Panc1 (cell line): ENCODE measurements around the gene TMEM8B. TPM values are rescaled to one million over a fixed set of nuclear protein-coding genes. Genes with fewer than 3 reads are reported as not detected.
"Not testable (repeated sequence)": the region's sequence is repeated elsewhere in the genome, so short reads cannot be mapped to it uniquely, and the experiment has no call there.

Source experiments
- ATAC-seq: fragments of 200-7000 bp; cut with Tn5 transposase; 2 replicates; pipeline ENCODE4 v1.9.1; 2020; ENCODE audit warnings: mild to moderate bottlenecking, moderate library complexity
- BruUV-seq: library from RNA; stranded (reverse); fragments of 400-500 nt; replicated peaks from 2 replicates; lab custom pipeline; 2021; lab: Mats Ljungman, UMichigan
- CTCF ChIA-PET: fragments of 300-600 bp; sonication (Branson Sonifier 250); formaldehyde crosslinking; loops from one replicate; lab custom pipeline; 2022; ENCODE audit warnings: antibody characterized with exemption; lab: Charles Lee
- POLR2A ChIA-PET: fragments of 300-600 bp; sonication (Branson Sonifier 250); formaldehyde crosslinking; loops from one replicate; lab custom pipeline; 2022; ENCODE audit warnings: antibody characterized with exemption; lab: Charles Lee
- DNase-seq: peaks from one replicate; pipeline ENCODE4 v3.0.0-alpha.2; 2010; ENCODE audit warnings: low read depth, low spot score
- H3K27ac ChIP-seq: 2 replicates; pipeline ENCODE4 v1.5.1; 2011; ENCODE audit warnings: mild to moderate bottlenecking, low read length, inconsistent platforms
- H3K27me3 ChIP-seq: fragments of 200-500 bp; sonication (Bioruptor generic); 2 replicates; pipeline ENCODE4 v1.6.0; 2014; ENCODE audit warnings: low read length, inconsistent platforms; ENCODE audit not compliant: control insufficient read depth, insufficient read depth
- H3K36me3 ChIP-seq: fragments of 200-500 bp; sonication (Bioruptor generic); 2 replicates; pipeline ENCODE4 v1.5.1; 2014; ENCODE audit warnings: inconsistent platforms, mild to moderate bottlenecking, low read length, moderate library complexity; ENCODE audit not compliant: control insufficient read depth, insufficient read depth
- H3K4me1 ChIP-seq: 2 replicates; pipeline ENCODE4 v1.5.1; 2011; ENCODE audit warnings: inconsistent platforms, mild to moderate bottlenecking, low read length, moderate library complexity; ENCODE audit not compliant: control insufficient read depth, insufficient read depth
- H3K4me3 ChIP-seq, 2 experiments: 2 replicates each; pipeline ENCODE4 v1.5.1; 2011 to 2012; ENCODE audit warnings: low read depth in 2 of 2, low read length in 2 of 2, mild to moderate bottlenecking in 2 of 2, inconsistent platforms in 1 of 2, moderate library complexity in 1 of 2
- H3K9me3 ChIP-seq: fragments of 200-500 bp; sonication (Bioruptor generic); 2 replicates; pipeline ENCODE4 v1.5.1; 2014; ENCODE audit warnings: low read depth, mild to moderate bottlenecking, inconsistent platforms, low read length, moderate library complexity; ENCODE audit not compliant: control insufficient read depth, insufficient read depth
- CTCF ChIP-seq: fragments of 450-650 bp; IDR thresholded peaks from 2 replicates; pipeline ENCODE4 v1.5.1; 2017; ENCODE audit warnings: mild to moderate bottlenecking
- POLR2AphosphoS5 ChIP-seq: IDR thresholded peaks from 2 replicates; pipeline ENCODE4 v1.6.1; 2012; ENCODE audit warnings: mild to moderate bottlenecking, low read depth, low read length, moderate library complexity
- REST ChIP-seq, 2 experiments: IDR thresholded peaks; 2 replicates each; pipeline ENCODE4 v1.6.1; 2011 to 2012; ENCODE audit warnings: low read depth in 2 of 2, control low read depth in 1 of 2, low read length in 1 of 2, mild to moderate bottlenecking in 1 of 2, moderate library complexity in 1 of 2; ENCODE audit not compliant: insufficient read depth in 1 of 2
- SIN3A ChIP-seq: IDR thresholded peaks from 2 replicates; pipeline ENCODE4 v1.6.1; 2012; ENCODE audit warnings: low read depth, mild to moderate bottlenecking, low read length, moderate library complexity, borderline replicate concordance; ENCODE audit not compliant: insufficient read depth
- TCF7L2 ChIP-seq: IDR thresholded peaks from 2 replicates; pipeline ENCODE4 v1.6.1; 2011; ENCODE audit warnings: mild to moderate bottlenecking, low read depth, low read length, inconsistent platforms
- in situ Hi-C: cut with HindIII; loops from 2 replicates; pipeline ENCODE4 v1.10.0; 2016; ENCODE audit warnings: low sequenced_read_pairs, low pct_unique_long_range_greater_than_20kb
- intact Hi-C: fragments of 100-400 bp; cut with micrococcal nuclease; formaldehyde crosslinking; loops from one replicate; pipeline ENCODE4 v1.10.0; 2022; ENCODE audit not compliant: unreplicated experiment
- total RNA-seq: library from RNA; stranded (reverse); gene quantifications from one replicate; pipeline ENCODE4 v1.2.1, GENCODE V29; 2021; ENCODE audit not compliant: unreplicated experiment

The TMEM8B gene
- total RNA-seq, 1 experiment from 2014 or later, result 7.9 TPM

- peaks cover 33% of the 10 kb centered on the region for H3K4me1 ChIP-seq
- ATAC-seq (no peak), DNase-seq (no peak)
- TF ChIP-seq REST (IDR thresholded peaks at IDR 0.05; ENCODE audit: insufficient read depth in 1 of 2, low read depth in 2 of 2, low read length in 1 of 2) (no peak), TCF7L2 (no peak), POLR2AphosphoS5 (no peak), SIN3A (no peak), CTCF (no peak)
- in situ Hi-C loops, result no loop called here
- H3K27me3 ChIP-seq, result no peaks in the 10 kb centered on the region
- H3K9me3 ChIP-seq, result no peaks in the 10 kb centered on the region
- intact Hi-C loops, result no loop called here
- H3K36me3 ChIP-seq, result no peaks in the 10 kb centered on the region
- no peak overlapping the region for H3K27ac ChIP-seq
- CTCF ChIA-PET, result no interaction called here
- no peak overlapping the region for H3K4me3 ChIP-seq
- no TSS peak for BruUV-seq
- POLR2A ChIA-PET, result interaction anchor here (0.5 kb wide), 1 partner anchor 110 kb away, joined by 3 read pairs; no protein-coding TSS in a partner anchor
Observed at GRCh38 chr9:35912791-35913400, 83.9 kb downstream of the TMEM8B start.

- H3K4me3 ChIP-seq, H3K36me3 ChIP-seq, intact Hi-C loops, DNase-seq, H3K27ac ChIP-seq, H3K27me3 ChIP-seq, POLR2A ChIA-PET, CTCF ChIA-PET, BruUV-seq, ATAC-seq, H3K9me3 ChIP-seq, in situ Hi-C loops: not testable (repeated sequence)
- peaks cover 27% of the 10 kb centered on the region for H3K4me1 ChIP-seq
Observed at GRCh38 chr9:35913429-35913828, 84.4 kb downstream of the TMEM8B start.

GRCh38 chr9:35914301-35914807, 85.3 kb downstream of the TMEM8B start:
- TF ChIP-seq REST (IDR thresholded peaks at IDR 0.05; ENCODE audit: insufficient read depth in 1 of 2, low read depth in 2 of 2, low read length in 1 of 2), result no peak
- TF ChIP-seq CTCF, result no peak
- TF ChIP-seq SIN3A, result no peak
- TF ChIP-seq TCF7L2, result no peak
- no peak for TF ChIP-seq POLR2AphosphoS5
- no TSS peak for BruUV-seq
- Histone ChIP-seq H3K9me3 (no peaks in the 10 kb centered on the region), H3K4me1 (peaks cover 18% of the 10 kb centered on the region), H3K27ac (no peak overlapping the region), H3K4me3 (no peak overlapping the region), H3K27me3 (no peaks in the 10 kb centered on the region), H3K36me3 (no peaks in the 10 kb centered on the region)
- ChIA-PET POLR2A (no interaction called here), CTCF (no interaction called here)
- ATAC-seq (peak; percentile 71), DNase-seq (no peak)
- in situ Hi-C loops (no loop called here), intact Hi-C loops (no loop called here)
